Measurements from ENCODE around the gene RMND5B.

DNA sequence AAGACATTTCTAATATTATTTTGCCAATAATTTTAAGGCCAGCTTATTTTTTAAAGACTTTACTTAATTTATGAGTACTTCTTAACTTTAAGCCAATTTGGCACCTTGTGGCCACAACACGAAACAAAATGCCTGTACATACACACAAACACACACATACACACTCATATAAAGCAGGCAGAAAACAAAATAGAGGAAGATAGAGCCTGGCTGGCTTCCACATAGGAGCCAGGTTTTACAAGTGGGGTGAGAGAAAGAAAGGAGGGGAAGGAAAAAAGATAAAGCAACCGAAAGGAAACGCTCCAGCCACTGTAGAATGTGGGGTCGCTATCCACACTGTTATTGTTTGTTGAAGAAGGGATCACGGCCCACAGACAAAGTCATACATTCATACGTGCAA is 46.0 kb downstream of the RMND5B start:
- TF ChIP-seq, protein P1, sequence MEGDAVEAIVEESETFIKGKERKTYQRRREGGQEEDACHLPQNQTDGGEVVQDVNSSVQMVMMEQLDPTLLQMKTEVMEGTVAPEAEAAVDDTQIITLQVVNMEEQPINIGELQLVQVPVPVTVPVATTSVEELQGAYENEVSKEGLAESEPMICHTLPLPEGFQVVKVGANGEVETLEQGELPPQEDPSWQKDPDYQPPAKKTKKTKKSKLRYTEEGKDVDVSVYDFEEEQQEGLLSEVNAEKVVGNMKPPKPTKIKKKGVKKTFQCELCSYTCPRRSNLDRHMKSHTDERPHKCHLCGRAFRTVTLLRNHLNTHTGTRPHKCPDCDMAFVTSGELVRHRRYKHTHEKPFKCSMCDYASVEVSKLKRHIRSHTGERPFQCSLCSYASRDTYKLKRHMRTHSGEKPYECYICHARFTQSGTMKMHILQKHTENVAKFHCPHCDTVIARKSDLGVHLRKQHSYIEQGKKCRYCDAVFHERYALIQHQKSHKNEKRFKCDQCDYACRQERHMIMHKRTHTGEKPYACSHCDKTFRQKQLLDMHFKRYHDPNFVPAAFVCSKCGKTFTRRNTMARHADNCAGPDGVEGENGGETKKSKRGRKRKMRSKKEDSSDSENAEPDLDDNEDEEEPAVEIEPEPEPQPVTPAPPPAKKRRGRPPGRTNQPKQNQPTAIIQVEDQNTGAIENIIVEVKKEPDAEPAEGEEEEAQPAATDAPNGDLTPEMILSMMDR (IDR thresholded peaks at IDR 0.05; ENCODE audit: poor library complexity), result no peak
- no peak for TF ChIP-seq EZH2 (IDR thresholded peaks at IDR 0.05; ENCODE audit: borderline replicate concordance)

Measured in hepatocyte (in vitro differentiated cells).